SJSA1 (cell line): Measurements from ENCODE around the gene SPDYE1. TPM values are rescaled to one million over a fixed set of nuclear protein-coding genes. Genes with fewer than 3 reads are reported as not detected.
A peak's percentile ranks its signal among the peaks of the same experiment; 100 is the strongest.
"Not testable (repeated sequence)": the region's sequence is repeated elsewhere in the genome, so short reads cannot be mapped to it uniquely, and the experiment has no call there.

Source experiments
- DNase-seq, 2 experiments: peaks; one replicate each; pipeline ENCODE4 v3.0.0-alpha.2; 2015 to 2020; ENCODE audit warnings: low spot score in 2 of 2, low read depth in 1 of 2
- H3K27ac ChIP-seq: fragments of 250-450 bp; sonication (Bioruptor Pico); 2 replicates; pipeline ENCODE4 v1.5.1; 2020; ENCODE audit warnings: mild to moderate bottlenecking, moderate library complexity
- H3K27me3 ChIP-seq: fragments of 250-450 bp; sonication (Bioruptor Pico); replicated peaks from 2 replicates; pipeline ENCODE4 v1.5.1; 2020; ENCODE audit warnings: mild to moderate bottlenecking, moderate library complexity
- H3K36me3 ChIP-seq: fragments of 250-450 bp; sonication (Bioruptor Pico); 2 replicates; pipeline ENCODE4 v1.5.1; 2020; ENCODE audit warnings: mild to moderate bottlenecking
- H3K4me1 ChIP-seq: fragments of 250-450 bp; sonication (Bioruptor Pico); replicated peaks from 2 replicates; pipeline ENCODE4 v1.6.1; 2021; ENCODE audit warnings: mild to moderate bottlenecking
- H3K4me3 ChIP-seq: fragments of 250-450 bp; sonication (Bioruptor Pico); 2 replicates; pipeline ENCODE4 v1.5.1; 2020; ENCODE audit warnings: mild to moderate bottlenecking
- H3K9me3 ChIP-seq: fragments of 250-450 bp; sonication (Bioruptor Pico); replicated peaks from 2 replicates; pipeline ENCODE4 v1.5.1; 2020; ENCODE audit warnings: mild to moderate bottlenecking
- total RNA-seq: library from RNA; depleted of rRNA; stranded (reverse); fragments of >200 nt; shearing (Covaris generic); gene quantifications from 2 replicates; pipeline ENCODE4 v1.2.3, GENCODE V29; 2014

SPDYE1 gene
- total RNA-seq, 1 experiment from 2014 or later = not detected

GRCh38 chr7:44022796-44023467 is 25.2 kb downstream of the SPDYE1 start:
- not testable (repeated sequence) for H3K9me3 ChIP-seq, DNase-seq, H3K4me3 ChIP-seq, H3K27ac ChIP-seq, H3K27me3 ChIP-seq, H3K36me3 ChIP-seq, H3K4me1 ChIP-seq

GRCh38 chr7:44029433-44029832 is 31.7 kb downstream of the SPDYE1 start:
- not testable (repeated sequence) for H3K4me1 ChIP-seq, H3K27ac ChIP-seq, H3K9me3 ChIP-seq, H3K36me3 ChIP-seq, DNase-seq, H3K4me3 ChIP-seq, H3K27me3 ChIP-seq

GRCh38 chr7:44030029-44030428 is 32.3 kb downstream of the SPDYE1 start:
- H3K27me3 ChIP-seq, H3K9me3 ChIP-seq, H3K4me1 ChIP-seq, H3K4me3 ChIP-seq, DNase-seq, H3K36me3 ChIP-seq, H3K27ac ChIP-seq: not testable (repeated sequence)

- H3K4me1 ChIP-seq, H3K27ac ChIP-seq, H3K36me3 ChIP-seq, DNase-seq, H3K4me3 ChIP-seq, H3K9me3 ChIP-seq, H3K27me3 ChIP-seq: not testable (repeated sequence)
Measured at GRCh38 chr7:44031319-44031718, 33.6 kb downstream of the SPDYE1 start.

GRCh38 chr7:44032031-44032430 is 34.3 kb downstream of the SPDYE1 start:
- H3K4me3 ChIP-seq, H3K27me3 ChIP-seq, DNase-seq, H3K9me3 ChIP-seq, H3K36me3 ChIP-seq, H3K4me1 ChIP-seq, H3K27ac ChIP-seq: not testable (repeated sequence)

GRCh38 chr7:44033971-44034844 is 36.5 kb downstream of the SPDYE1 start:
- not testable (repeated sequence) for H3K4me3 ChIP-seq, DNase-seq, H3K36me3 ChIP-seq, H3K27me3 ChIP-seq, H3K4me1 ChIP-seq, H3K27ac ChIP-seq, H3K9me3 ChIP-seq

- not testable (repeated sequence) for H3K4me1 ChIP-seq, H3K9me3 ChIP-seq, H3K27ac ChIP-seq, H3K36me3 ChIP-seq, H3K27me3 ChIP-seq, DNase-seq, H3K4me3 ChIP-seq
Measured at GRCh38 chr7:44036364-44036763, 38.7 kb downstream of the SPDYE1 start.

- not testable (repeated sequence) for H3K27me3 ChIP-seq, H3K36me3 ChIP-seq, DNase-seq, H3K4me1 ChIP-seq, H3K4me3 ChIP-seq, H3K27ac ChIP-seq, H3K9me3 ChIP-seq
Measured at GRCh38 chr7:44037951-44038350, 40.3 kb downstream of the SPDYE1 start.

- not testable (repeated sequence) for H3K4me1 ChIP-seq, DNase-seq, H3K4me3 ChIP-seq, H3K27me3 ChIP-seq, H3K27ac ChIP-seq, H3K9me3 ChIP-seq, H3K36me3 ChIP-seq
Measured at GRCh38 chr7:44038553-44038952, 40.9 kb downstream of the SPDYE1 start.

GRCh38 chr7:44038961-44039558 is 41.4 kb downstream of the SPDYE1 start:
- not testable (repeated sequence) for H3K27me3 ChIP-seq, H3K36me3 ChIP-seq, H3K9me3 ChIP-seq, H3K27ac ChIP-seq, H3K4me3 ChIP-seq, H3K4me1 ChIP-seq
- peak; percentile 43 to 73 for DNase-seq

GRCh38 chr7:44039800-44040492 is 42.2 kb downstream of the SPDYE1 start:
- H3K27me3 ChIP-seq, H3K4me3 ChIP-seq, H3K4me1 ChIP-seq, H3K9me3 ChIP-seq, H3K27ac ChIP-seq, DNase-seq, H3K36me3 ChIP-seq: not testable (repeated sequence)

- not testable (repeated sequence) for H3K27me3 ChIP-seq, H3K36me3 ChIP-seq, H3K27ac ChIP-seq, DNase-seq, H3K4me3 ChIP-seq, H3K4me1 ChIP-seq, H3K9me3 ChIP-seq
Measured at GRCh38 chr7:44040493-44040891, 42.8 kb downstream of the SPDYE1 start.

- H3K4me1 ChIP-seq = peaks cover 17% of the 10 kb centered on the region
- no peaks in the 10 kb centered on the region for H3K9me3 ChIP-seq
- no peak overlapping the region for H3K4me3 ChIP-seq
- H3K27me3 ChIP-seq = no peaks in the 10 kb centered on the region
- no peak for DNase-seq
- H3K27ac ChIP-seq = no peak overlapping the region
- H3K36me3 ChIP-seq = peaks cover 20% of the 10 kb centered on the region
Measured at GRCh38 chr7:44042221-44042620, 44.5 kb downstream of the SPDYE1 start.

- Histone ChIP-seq H3K4me3 (peak overlapping the region; percentile 69), H3K9me3 (no peaks in the 10 kb centered on the region), H3K36me3 (peaks cover 32% of the 10 kb centered on the region), H3K4me1 (peaks cover 17% of the 10 kb centered on the region), H3K27ac (no peak overlapping the region), H3K27me3 (no peaks in the 10 kb centered on the region)
- no peak for DNase-seq
Measured at GRCh38 chr7:44043902-44044301, 46.2 kb downstream of the SPDYE1 start.
